COLO829 (cell line): ENCODE measurements around the gene TSKU.

Experiments
- DNase-seq: peaks from one replicate; pipeline ENCODE4 v3.0.0; 2012; ENCODE audit warnings: low spot score

TSKU gene

DNA sequence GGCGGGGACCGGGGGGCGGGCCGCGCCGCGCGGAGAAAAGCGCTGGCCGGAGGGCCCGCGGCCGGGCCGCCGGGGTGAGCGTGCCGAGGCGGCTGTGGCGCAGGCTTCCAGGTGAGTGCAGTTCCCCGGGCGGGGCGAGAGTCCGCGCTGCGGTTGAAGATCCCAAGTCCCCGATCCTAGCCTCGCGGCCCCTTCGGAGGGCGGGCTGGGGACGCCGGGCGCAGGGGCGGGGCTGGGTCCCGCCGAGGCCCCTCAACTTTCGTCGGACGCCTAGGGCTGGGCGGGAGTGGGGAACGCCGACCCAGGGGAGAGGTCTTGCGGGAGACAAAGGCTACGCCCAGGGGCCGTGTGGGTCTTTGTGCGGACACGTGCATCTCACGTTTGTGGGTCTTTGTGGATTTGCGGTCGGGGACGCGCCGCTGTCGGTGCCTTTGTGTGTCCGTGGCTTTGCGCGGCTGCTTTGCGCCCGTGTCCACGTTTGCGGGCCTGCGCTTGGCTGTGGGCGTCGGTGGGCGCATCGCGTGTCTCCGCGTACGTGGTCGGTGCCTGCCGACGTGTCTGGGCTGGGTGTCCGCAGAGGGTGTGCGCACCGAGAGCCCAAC, at the start of gene TSKU:
TSS of gene TSKU (plus strand) at position 63 of the 602 bp plus-strand sequence. CDS start 12,261 bp downstream, outside the sequence.
- DNase-seq, result no peak

- DNase-seq, result peak; percentile 72
Measured at GRCh38 chr11:76733906-76734305, 49.2 kb upstream of the TSKU start.

DNA sequence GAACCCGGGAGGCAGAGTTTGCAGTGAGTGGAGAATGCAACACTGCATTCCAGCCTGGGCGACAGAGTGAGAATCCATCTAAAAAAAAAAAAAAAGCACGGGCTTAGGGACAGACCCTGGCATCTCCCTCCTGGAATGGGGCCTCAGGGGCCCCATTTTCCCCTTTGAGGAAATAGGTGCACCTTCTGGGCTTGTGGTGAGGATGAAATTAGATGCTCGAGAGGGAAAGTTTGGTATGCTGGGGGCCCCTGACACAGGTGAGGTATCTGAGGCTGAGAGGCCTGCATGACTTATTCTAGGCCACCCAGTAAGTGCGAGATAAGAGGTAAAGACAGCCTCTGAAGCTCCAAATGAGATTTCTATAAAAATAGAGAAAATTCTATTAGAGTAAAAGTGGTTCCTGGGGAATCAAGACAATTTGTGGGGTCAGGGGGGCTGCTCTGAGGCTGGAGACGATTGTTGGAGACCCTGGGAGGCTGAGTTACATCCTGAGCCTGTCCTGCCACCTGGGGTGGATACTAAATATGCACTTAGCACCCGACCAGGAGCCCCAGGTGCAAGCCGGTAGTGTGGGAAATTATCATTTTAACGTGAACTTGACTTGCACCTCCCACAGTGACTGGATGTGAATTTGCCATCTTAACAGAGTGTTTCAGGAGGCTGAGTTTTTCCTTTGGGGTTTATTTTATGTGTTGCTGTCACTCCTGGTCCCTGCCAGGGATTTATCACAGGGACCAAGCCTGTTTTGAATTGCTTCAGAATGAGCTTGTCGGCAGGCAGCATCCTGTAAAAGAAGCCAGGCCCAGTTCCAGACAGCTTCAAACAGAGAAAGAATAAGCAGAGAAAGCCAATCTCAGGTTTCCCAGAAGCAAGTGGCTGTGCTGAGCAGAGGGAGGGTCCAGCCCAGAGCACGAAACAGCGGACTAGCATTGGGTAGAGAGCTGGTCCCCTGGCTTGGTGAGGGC, 48.4 kb upstream of the TSKU start:
- no peak for DNase-seq

GRCh38 chr11:76735841-76736240, 47.3 kb upstream of the TSKU start:
- DNase-seq, result no peak

DNA sequence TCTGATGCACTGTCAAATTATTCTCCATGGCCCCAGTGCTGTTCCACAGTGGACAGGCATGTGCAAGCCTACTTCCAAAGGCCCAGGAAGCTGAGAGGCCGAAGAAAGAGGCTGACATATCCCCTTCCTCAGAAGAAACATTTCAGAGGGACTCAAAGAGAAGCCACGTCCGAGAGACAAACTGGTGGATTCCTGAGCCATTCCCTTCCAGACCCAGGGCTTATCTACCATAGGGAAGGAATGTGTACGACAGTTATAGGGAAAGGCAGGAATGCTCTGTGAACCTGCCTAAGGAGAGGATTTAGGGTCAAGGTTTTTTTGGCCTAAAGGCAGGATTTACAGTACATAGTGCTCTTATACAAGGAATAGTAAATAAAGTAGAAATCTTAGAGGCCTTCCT, 46.9 kb upstream of the TSKU start:
- no peak for DNase-seq

DNA sequence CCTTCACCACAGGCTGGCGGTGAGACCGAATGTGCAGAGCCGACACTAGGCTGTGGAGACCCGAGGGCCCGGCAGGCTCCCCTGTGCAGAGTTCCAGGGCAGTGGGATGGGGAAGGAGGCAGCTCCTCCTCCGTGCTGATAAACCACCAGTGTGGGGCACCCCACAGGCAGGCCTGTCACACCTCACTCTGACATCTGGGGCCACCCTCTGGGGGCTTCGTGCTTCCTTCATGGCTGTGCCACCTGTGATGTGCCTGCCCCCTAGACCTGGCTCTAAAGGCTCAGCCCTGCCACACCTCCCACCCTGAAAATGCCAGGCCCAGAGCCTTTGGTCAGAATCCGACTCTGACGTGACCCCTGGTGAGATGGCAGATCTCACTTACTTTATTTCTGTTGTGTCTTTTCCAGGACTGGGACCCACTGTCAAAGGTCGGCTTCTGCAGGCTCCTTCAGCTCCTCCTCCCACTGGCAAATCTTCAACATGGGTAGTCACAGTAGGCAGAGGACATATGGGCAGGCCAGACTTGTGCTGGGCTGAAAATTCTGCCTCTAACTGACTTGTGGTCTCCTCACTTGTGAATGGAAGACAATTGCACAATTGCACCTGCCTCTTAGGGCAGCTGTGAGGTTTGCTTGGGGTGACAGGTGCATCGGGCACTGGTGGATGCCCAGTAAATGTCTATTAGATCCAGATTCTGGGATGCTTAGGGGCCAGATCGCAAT, 46.2 kb upstream of the TSKU start:
- no peak for DNase-seq

DNA sequence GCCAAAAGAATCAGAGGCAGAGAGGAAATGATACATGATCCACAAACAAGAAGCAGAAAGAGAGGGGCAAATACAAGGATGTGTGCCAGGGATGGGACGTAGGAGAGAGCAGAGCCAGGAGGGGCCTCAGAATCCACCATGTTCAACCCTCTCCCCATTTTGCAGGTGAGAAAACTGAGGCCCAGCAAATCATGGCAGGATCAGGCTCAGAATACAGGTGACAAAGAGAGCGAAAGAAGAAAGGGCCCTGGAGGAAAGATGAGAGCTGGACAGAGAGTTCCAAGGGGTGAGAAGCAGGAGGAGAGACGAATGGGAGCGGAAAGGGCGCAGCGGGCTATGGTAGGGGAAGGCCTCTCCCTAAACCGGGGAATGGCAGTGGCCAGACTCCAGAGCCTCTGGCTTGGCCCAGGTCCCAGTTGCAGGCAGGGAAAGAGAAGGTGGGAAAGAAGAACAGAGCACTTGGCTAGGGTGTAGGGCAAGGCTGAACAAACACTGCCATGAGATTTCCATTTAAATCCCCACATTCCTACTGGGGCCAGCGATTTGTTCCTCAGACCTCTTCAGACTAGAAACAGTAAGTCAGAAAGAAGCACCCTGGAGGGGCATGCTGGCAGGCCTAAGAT, 44.4 kb upstream of the TSKU start:
- no peak for DNase-seq

GRCh38 chr11:76739798-76740197, 43.4 kb upstream of the TSKU start:
- DNase-seq, result no peak

- DNase-seq, result no peak
Measured at GRCh38 chr11:76740772-76741171, 42.4 kb upstream of the TSKU start.

- DNase-seq, result no peak
Measured at GRCh38 chr11:76742902-76743301, 40.3 kb upstream of the TSKU start.

GRCh38 chr11:76744186-76745043, 38.7 kb upstream of the TSKU start:
- peak; percentile 59 for DNase-seq

GRCh38 chr11:76745044-76745376, 38.1 kb upstream of the TSKU start:
- no peak for DNase-seq

- no peak for DNase-seq
Measured at GRCh38 chr11:76745561-76746207, 37.5 kb upstream of the TSKU start.

- no peak for DNase-seq
Measured at GRCh38 chr11:76747153-76747914, 35.8 kb upstream of the TSKU start.

GRCh38 chr11:76747915-76748860, 35.0 kb upstream of the TSKU start:
- DNase-seq, result no peak

DNA sequence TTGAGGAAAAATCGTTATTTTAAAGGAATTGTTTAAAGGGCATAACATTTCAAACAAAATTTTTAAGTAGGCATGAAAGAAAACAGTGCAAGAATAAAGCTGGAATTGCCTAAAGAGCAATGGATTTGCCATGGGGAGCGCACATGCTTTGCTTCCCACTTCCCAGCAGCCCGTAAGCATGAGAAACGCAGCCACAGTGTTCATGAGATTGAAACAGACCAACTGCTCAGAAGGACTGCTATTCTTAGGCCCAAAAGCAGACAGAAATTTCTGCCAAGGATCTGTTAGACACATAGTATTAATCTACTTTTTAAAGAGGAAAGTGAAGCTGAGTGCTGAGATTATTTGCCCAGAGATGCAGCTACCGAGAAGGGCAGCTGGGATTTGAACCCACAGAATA, 34.2 kb upstream of the TSKU start:
- DNase-seq, result no peak

DNA sequence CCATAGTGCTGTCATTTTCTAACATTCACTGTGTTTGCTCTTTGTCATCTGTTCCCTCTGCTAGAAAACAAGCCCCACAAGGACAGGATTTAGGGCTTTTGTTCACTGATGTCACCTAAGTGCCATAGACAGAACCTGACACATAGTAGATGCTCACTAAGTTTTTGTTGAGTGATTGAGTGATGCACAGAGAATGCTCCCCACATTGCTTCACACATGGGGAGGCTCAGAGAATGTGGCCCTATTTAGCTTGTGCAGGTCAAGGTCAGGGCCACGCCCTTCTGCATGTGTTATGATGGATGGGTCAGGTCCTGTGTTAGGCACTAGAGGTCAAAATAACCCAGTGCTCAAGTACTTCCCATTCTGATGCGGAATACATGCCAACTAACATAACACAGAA, 33.1 kb upstream of the TSKU start:
- DNase-seq, result no peak

- no peak for DNase-seq
Measured at GRCh38 chr11:76750746-76751145, 32.4 kb upstream of the TSKU start.
